ENCODE measurements around the gene KLHL11. TPM values are rescaled to one million over a fixed set of nuclear protein-coding genes. Genes with fewer than 3 reads are reported as not detected.

The KLHL11 gene
- total RNA-seq, 4 donors from 2014 or later = 7.4 to 10.5 (median 7.7) TPM

GRCh38 chr17:41821776-41822175 is 43.4 kb downstream of the KLHL11 start:
- TF ChIP-seq CTCF (IDR thresholded peaks at IDR 0.05) = no peak
- TF ChIP-seq POLR2A (IDR thresholded peaks at IDR 0.05) = no peak
- no peaks in the 10 kb centered on the region for H3K4me1 ChIP-seq
- no peak overlapping the region for H3K27ac ChIP-seq
- no peak overlapping the region for H3K4me3 ChIP-seq
- H3K36me3 ChIP-seq = no peaks in the 10 kb centered on the region
- H3K27me3 ChIP-seq = no peaks in the 10 kb centered on the region
- H3K9me3 ChIP-seq = no peaks in the 10 kb centered on the region
- no peak for DNase-seq

DNA sequence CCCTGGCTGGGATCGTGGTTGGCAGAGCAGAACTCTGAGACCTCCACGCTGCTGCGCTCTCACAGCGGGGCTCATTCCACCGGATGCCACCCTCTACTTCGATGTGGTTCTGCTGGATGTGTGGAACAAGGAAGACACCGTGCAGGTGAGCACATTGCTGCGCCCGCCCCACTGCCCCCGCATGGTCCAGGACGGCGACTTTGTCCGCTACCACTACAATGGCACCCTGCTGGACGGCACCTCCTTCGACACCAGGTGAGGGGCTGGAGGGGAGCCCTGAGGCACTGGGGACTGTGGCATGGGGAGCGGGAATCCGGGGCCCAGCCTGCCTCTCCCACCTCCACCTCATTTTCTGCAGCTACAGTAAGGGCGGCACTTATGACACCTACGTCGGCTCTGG is 47.2 kb downstream of the KLHL11 start:
- Histone ChIP-seq H3K27ac (no peak overlapping the region), H3K27me3 (no peaks in the 10 kb centered on the region), H3K36me3 (no peaks in the 10 kb centered on the region), H3K4me1 (peaks cover 0 to 12% (median 0%) of the 10 kb centered on the region in 4 donors), H3K9me3 (no peaks in the 10 kb centered on the region), H3K4me3 (no peak overlapping the region)
- TF ChIP-seq CTCF (IDR thresholded peaks at IDR 0.05) (no peak), POLR2A (IDR thresholded peaks at IDR 0.05) (no peak)
- DNase-seq = no peak

DNA sequence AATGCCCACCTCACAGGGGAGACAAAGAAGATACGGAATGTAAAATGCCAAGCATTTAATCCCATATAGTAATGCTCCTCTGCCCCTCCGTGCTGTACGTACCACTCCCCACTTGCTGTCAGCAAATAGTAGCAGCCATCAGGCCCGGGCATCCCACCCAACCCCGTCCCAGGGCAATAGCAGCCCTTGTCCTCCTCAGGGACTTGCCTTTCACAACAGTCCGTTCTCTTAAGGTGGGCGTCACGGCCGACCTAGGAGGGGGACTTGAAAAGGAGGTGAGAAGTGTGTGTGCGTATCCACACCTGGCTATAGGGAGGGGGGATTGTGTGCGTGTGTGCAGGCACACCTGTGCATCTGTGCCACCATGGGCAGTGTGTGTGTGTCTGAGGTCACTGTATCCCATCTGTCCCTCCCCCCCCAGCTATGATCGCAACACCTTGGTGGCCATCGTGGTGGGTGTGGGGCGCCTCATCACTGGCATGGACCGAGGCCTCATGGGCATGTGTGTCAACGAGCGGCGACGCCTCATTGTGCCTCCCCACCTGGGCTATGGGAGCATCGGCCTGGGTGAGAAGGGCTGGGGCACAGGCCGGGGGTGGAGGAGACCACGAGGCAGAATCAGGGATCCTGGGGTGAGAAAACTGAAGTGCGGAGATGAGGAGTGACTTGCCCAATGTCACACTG is 48.4 kb downstream of the KLHL11 start:
- H3K36me3 ChIP-seq = no peaks in the 10 kb centered on the region
- H3K4me3 ChIP-seq = no peak overlapping the region
- no peaks in the 10 kb centered on the region for H3K9me3 ChIP-seq
- no peaks in the 10 kb centered on the region for H3K27me3 ChIP-seq
- no peak overlapping the region for H3K27ac ChIP-seq
- no peak for DNase-seq
- no peak for TF ChIP-seq POLR2A (IDR thresholded peaks at IDR 0.05)
- no peak for TF ChIP-seq CTCF (IDR thresholded peaks at IDR 0.05)
- H3K4me1 ChIP-seq = peaks cover 0 to 17% (median 7%) of the 10 kb centered on the region in 4 donors

- DNase-seq = no peak
- Histone ChIP-seq H3K36me3 (no peaks in the 10 kb centered on the region), H3K27me3 (no peaks in the 10 kb centered on the region), H3K27ac (no peak overlapping the region), H3K9me3 (no peaks in the 10 kb centered on the region), H3K4me1 (peaks cover 0 to 37% (median 19%) of the 10 kb centered on the region in 4 donors), H3K4me3 (no peak overlapping the region)
- TF ChIP-seq CTCF (IDR thresholded peaks at IDR 0.05) (no peak), POLR2A (IDR thresholded peaks at IDR 0.05) (no peak)
Measured at GRCh38 chr17:41814195-41814594, 51.0 kb downstream of the KLHL11 start.

- H3K9me3 ChIP-seq = no peaks in the 10 kb centered on the region
- H3K27ac ChIP-seq = no peak overlapping the region
- H3K27me3 ChIP-seq = no peaks in the 10 kb centered on the region
- H3K4me1 ChIP-seq = peaks cover 0 to 38% (median 19%) of the 10 kb centered on the region in 4 donors
- DNase-seq = no peak
- TF ChIP-seq CTCF (IDR thresholded peaks at IDR 0.05) (no peak), POLR2A (IDR thresholded peaks at IDR 0.05) (no peak)
- H3K36me3 ChIP-seq = no peaks in the 10 kb centered on the region
- peak overlapping the region in 1 of 4 donors; percentile 73 for H3K4me3 ChIP-seq
Measured at GRCh38 chr17:41813699-41814124, 51.5 kb downstream of the KLHL11 start.
